Colonic mucosa (tissue), 4 donors: ENCODE measurements around the gene NCKAP5. TPM values are rescaled to one million over a fixed set of nuclear protein-coding genes. Genes with fewer than 3 reads are reported as not detected.

Experiments used
- DNase-seq: peaks from one replicate; pipeline ENCODE4 v3.0.0-alpha.2; 2020
- H3K27ac ChIP-seq: fragments of 200-600 bp; one replicate; pipeline ENCODE4 v1.8.0; 2021
- H3K27me3 ChIP-seq: fragments of 200-600 bp; one replicate; pipeline ENCODE4 v1.8.0; 2021
- H3K36me3 ChIP-seq: fragments of 200-600 bp; one replicate; pipeline ENCODE4 v1.8.0; 2021
- H3K4me1 ChIP-seq: fragments of 200-600 bp; one replicate; pipeline ENCODE4 v1.8.0; 2021; ENCODE audit warnings: mild to moderate bottlenecking
- H3K4me3 ChIP-seq: fragments of 200-600 bp; one replicate; pipeline ENCODE4 v1.8.0; 2021
- H3K9ac ChIP-seq, 2 donors: one replicate each; pipeline ENCODE4 v1.7.0; 2013; ENCODE audit warnings: control low read depth in 2 of 2, low read depth in 2 of 2, low read length in 2 of 2
- H3K9me3 ChIP-seq: fragments of 200-600 bp; one replicate; pipeline ENCODE4 v1.8.0; 2021
- intact Hi-C: fragments of 100-400 bp; cut with DNase I; formaldehyde crosslinking; loops from one replicate; pipeline ENCODE4 v1.14.1; 2022
- total RNA-seq, 2 donors: library from RNA; stranded (reverse); fragmentation: NEBNext Ultra II Directional in 1 of 2; extraction: Animal tissue kit (Norgen Biotek cat#: 25700) in 1 of 2; gene quantifications; one replicate each; pipeline ENCODE4 v1.2.1, GENCODE V29; 2021
- TF ChIP-seq, protein P1 (sequence below): fragments of 200-600 bp; IDR thresholded peaks from one replicate; pipeline ENCODE4 v1.8.0; 2022; ENCODE audit warnings: antibody characterized with exemption, mild to moderate bottlenecking
- donor health status: healthy.
- donor health status: DM: no; HTN: no; CAD: no.
- donor health status: DM: no; HTN: no; CAD: no.

NCKAP5 gene
- total RNA-seq, 2 donors from 2014 or later, result 2.9 to 3.7 TPM

DNA sequence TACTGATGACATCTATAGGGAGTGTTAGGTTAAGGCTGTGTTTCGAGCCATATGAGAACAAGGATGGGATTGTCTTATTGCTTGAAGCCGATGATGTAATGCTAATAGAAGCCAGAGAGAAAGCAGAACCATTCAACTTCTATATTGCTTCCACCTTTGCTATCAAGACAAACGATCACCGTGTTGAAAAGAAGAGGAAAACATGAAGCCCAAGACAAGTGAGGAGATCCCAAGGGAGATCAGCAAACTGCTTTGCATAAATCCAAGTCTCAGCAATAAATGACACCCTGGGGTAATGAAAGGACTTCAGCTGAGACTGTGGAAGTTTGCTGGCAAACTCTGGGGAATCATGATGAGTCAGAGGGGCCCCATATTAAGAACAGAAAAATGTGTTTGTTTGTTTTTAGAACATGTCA, 206.2 kb downstream of the NCKAP5 start:
- TF ChIP-seq, protein P1, sequence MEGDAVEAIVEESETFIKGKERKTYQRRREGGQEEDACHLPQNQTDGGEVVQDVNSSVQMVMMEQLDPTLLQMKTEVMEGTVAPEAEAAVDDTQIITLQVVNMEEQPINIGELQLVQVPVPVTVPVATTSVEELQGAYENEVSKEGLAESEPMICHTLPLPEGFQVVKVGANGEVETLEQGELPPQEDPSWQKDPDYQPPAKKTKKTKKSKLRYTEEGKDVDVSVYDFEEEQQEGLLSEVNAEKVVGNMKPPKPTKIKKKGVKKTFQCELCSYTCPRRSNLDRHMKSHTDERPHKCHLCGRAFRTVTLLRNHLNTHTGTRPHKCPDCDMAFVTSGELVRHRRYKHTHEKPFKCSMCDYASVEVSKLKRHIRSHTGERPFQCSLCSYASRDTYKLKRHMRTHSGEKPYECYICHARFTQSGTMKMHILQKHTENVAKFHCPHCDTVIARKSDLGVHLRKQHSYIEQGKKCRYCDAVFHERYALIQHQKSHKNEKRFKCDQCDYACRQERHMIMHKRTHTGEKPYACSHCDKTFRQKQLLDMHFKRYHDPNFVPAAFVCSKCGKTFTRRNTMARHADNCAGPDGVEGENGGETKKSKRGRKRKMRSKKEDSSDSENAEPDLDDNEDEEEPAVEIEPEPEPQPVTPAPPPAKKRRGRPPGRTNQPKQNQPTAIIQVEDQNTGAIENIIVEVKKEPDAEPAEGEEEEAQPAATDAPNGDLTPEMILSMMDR, result no peak
- no peak overlapping the region for H3K4me3 ChIP-seq
- no peaks in the 10 kb centered on the region for H3K27me3 ChIP-seq
- DNase-seq, result no peak
- no peaks in the 10 kb centered on the region for H3K36me3 ChIP-seq
- intact Hi-C loops, result no loop called here
- no peak overlapping the region for H3K27ac ChIP-seq
- no peaks in the 10 kb centered on the region for H3K4me1 ChIP-seq
- H3K9me3 ChIP-seq, result no peaks in the 10 kb centered on the region
- no peak overlapping the region for H3K9ac ChIP-seq

DNA sequence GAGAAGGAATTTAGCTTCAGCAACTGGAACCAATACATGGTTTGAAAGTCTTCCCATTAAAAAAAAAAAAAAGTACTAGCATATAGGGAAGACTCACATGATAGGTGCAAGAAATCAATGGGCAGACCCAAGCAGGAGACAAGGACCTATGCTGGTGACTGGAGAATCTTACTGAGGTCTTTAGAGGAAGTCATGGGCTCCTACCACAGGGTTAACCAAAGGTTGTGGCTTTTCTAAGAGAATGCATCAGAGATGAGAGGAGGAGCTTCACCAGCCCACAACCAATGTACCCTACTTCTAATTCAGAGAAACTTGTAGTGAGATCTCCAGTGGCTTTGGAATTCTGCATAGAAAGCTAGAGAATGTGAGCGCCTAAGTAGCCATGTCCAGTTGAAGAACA, 207.4 kb downstream of the NCKAP5 start:
- H3K9me3 ChIP-seq, result no peaks in the 10 kb centered on the region
- no peaks in the 10 kb centered on the region for H3K4me1 ChIP-seq
- DNase-seq, result no peak
- H3K27ac ChIP-seq, result no peak overlapping the region
- H3K4me3 ChIP-seq, result no peak overlapping the region
- no peaks in the 10 kb centered on the region for H3K36me3 ChIP-seq
- intact Hi-C loops, result no loop called here
- H3K9ac ChIP-seq, result no peak overlapping the region
- H3K27me3 ChIP-seq, result no peaks in the 10 kb centered on the region
- TF ChIP-seq, protein P1, result no peak

DNA sequence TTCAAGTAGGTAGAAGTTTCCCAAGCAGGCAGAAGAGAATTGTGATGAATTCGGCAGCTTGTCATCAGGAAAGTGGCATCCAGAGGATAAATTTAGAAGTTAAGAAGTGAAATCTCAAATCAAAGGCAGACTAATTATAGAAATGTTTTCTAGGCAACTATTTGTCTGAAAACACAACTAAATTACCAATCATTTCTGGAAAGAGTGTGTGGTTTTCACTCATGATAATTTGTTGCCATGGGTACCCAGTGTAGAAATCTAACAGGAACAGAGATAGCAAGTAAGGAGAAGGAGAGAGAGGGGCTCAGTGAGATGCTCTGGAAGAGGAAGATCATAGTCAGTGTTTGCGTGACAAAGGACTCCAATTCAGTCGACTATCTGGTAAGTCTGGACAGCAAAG, 208.1 kb downstream of the NCKAP5 start:
- Histone ChIP-seq H3K4me1 (no peaks in the 10 kb centered on the region), H3K9ac (no peak overlapping the region), H3K27me3 (no peaks in the 10 kb centered on the region), H3K9me3 (no peaks in the 10 kb centered on the region), H3K27ac (no peak overlapping the region), H3K4me3 (no peak overlapping the region), H3K36me3 (no peaks in the 10 kb centered on the region)
- TF ChIP-seq, protein P1, result no peak
- DNase-seq, result no peak
- intact Hi-C loops, result no loop called here

DNA sequence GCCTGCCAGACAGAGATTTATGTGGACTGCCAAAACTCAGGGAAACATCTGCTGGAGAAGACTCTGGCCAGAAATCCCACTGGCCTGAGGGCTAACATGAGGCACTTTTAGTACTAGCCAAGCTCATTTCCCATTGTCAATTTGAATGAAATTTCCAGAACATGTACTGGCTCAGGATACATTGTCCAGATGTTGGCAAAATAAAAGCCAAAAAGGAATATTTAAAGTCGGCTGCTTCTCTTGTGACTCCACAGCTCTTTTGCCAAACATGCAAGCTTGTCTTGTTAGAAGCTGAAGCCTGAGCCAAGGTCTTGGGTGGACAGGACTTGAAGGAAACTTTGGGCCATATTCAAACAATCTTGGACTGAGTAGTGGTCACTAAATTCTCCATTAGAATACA, 215.5 kb downstream of the NCKAP5 start:
- Histone ChIP-seq H3K9ac (no peak overlapping the region), H3K27me3 (no peaks in the 10 kb centered on the region), H3K4me3 (no peak overlapping the region), H3K9me3 (no peaks in the 10 kb centered on the region), H3K27ac (no peak overlapping the region), H3K4me1 (no peaks in the 10 kb centered on the region), H3K36me3 (no peaks in the 10 kb centered on the region)
- intact Hi-C loops, result no loop called here
- TF ChIP-seq, protein P1, result no peak
- no peak for DNase-seq

DNA sequence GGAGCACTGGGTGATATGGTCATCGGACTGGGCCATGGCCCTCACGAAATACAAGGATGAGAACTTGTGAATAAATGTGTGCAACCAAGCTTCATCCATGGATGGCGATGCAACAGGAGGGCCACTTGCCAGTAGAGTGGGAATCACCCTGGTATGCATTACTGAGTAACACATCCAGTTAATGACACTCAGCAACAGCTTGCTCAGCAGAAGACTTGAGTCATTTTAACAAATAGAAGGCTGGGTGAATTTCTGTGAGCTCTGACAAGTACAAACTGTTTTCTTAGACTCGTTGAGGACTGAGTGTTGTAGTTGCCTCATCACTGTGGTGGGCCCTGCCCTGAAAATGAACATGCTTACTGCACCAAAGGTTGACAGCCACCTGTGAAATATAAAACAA, 221.6 kb downstream of the NCKAP5 start:
- Histone ChIP-seq H3K9me3 (no peaks in the 10 kb centered on the region), H3K27me3 (no peaks in the 10 kb centered on the region), H3K27ac (no peak overlapping the region), H3K4me1 (no peaks in the 10 kb centered on the region), H3K9ac (no peak overlapping the region), H3K4me3 (no peak overlapping the region), H3K36me3 (no peaks in the 10 kb centered on the region)
- intact Hi-C loops, result no loop called here
- DNase-seq, result no peak
- TF ChIP-seq, protein P1, result no peak

DNA sequence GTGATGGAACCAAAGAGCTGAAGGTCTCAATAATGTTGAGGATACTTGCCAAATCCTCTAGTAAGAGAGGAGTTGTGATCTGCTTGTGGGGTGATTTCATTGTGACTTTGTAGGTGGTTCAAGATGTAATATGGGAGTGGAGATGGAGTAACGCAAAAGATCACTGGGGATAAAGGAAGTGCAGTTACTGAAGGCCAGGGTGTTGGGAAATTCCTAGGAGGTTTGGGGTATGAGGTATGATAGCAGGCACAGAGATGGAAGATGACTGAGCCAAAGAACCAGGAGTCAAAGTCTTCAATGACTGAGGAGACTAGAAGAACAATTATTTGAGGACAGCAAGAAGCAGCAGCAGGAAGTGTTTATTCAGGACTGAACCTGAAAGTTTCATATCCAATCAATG, 222.6 kb downstream of the NCKAP5 start:
- Histone ChIP-seq H3K9ac (no peak overlapping the region), H3K4me3 (no peak overlapping the region), H3K4me1 (no peaks in the 10 kb centered on the region), H3K27ac (no peak overlapping the region), H3K27me3 (no peaks in the 10 kb centered on the region), H3K36me3 (no peaks in the 10 kb centered on the region), H3K9me3 (no peaks in the 10 kb centered on the region)
- intact Hi-C loops, result no loop called here
- TF ChIP-seq, protein P1, result no peak
- no peak for DNase-seq
